ENCODE results near the gene BCR.
A peak's percentile ranks its signal among the peaks of the same experiment; 100 is the strongest.
"Not testable (repeated sequence)": the region's sequence is repeated elsewhere in the genome, so short reads cannot be mapped to it uniquely, and the experiment has no call there.

The BCR gene

DNA sequence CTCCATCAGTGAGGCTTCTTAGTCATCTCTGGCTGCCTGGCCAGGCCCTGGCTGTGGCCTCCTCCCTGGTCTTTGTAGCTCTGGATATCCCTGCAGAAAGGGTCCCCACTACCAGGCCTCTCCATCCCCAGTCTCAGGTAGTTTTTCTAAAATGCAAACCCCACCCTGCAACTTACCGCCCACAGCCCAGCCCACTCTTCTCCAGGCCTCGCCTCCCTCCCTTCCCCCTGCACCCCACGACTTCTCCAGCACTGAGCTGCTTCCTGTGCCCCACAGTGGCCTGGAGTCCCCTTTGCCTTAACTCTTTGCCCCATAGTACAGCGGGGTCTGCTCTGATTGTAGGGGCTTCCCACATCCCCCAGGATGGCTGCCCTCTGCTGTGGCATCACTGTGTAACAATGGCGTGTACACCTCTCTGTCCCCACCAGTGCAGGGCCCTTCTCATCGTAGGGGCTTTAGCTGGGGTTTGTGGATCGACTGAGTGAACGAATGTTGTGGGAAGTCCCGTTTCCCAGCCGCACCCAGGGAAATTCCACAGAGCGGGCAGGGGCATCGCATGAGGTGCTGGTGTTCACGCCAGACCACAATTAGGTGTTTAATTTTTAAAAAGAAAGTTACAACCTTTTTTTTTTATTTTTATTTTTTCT is 111.6 kb downstream of the BCR start:
- no peak for DNase-seq (ENCODE audit: low spot score)

DNA sequence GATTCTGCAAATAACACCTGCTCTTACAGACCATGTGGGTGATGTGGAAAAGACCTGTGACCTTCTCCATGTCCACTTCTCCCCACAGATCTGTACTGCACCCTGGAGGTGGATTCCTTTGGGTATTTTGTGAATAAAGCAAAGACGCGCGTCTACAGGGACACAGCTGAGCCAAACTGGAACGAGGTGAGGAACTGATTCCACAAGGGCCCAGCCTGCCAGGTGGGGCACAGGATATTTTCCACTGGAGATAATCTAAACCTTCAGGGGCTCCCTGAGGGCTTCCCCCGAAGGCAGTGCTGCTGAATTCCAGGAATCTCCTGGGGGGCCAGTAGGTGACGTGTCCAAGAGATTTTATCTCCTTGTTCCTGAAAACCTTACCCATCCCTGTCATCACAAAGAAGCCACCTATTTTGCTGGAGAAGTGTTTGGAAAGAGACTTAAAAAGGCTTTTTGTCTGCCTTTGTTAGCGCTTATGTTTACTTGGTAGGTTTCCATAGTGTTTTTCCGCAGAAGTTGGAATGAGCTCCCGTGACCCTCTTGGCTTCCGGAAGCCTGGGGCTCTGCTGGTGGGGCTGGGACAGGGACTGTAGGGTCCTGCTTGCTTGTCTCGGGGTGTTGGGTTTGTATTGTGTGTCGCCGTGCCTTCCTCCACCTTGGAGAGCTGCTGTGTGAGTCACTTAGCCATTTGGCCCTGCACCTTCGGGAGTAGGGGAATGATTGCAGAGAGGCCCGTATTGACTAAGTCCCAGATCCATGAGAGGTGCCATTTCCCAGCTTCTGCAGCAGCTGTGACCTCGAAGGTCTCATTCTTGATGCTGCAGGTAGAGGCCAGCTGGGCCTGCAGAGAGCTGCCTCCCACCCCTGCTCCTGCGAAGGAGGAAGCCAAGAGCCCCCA is 112.4 kb downstream of the BCR start:
- DNase-seq (ENCODE audit: low spot score), result no peak

DNA sequence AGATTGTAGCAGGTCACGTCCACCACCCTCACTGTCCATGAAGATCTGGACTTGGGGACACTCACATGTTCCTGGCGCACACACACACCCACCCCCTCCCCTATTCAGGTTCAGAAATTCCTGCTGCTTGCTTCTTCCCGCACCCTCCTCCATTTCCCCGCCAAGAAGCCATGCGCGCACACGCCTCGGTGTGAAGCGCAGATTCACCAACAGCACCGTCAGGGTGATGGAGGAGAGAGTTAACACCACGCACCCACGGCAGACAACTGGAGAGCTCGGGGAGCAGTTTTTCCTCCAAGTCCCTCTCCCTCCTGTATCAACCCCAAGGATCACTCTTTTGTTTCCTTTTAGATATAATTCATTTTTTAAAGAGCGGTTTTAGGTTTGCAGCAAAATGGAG is 113.4 kb downstream of the BCR start:
- no peak for DNase-seq (ENCODE audit: low spot score)

DNA sequence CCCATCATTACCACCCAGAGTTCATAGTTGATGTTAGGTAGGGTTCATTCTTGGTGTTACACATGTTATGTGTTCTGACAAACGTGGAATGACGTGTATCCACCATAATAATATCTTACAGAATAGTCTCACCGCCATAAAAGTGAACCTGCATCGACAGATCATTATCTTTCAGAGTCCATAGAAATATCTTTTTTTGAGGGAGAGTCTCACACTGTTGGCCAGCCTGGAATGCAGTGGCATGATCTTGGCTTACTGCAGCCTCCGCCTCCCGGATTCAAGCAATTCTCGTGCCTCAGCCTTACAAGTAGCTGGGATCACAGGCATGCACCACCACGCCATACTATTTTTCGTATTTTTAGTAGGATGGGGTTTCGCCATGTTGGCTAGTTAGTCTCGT is 113.9 kb downstream of the BCR start:
- DNase-seq (ENCODE audit: low spot score), result no peak

DNA sequence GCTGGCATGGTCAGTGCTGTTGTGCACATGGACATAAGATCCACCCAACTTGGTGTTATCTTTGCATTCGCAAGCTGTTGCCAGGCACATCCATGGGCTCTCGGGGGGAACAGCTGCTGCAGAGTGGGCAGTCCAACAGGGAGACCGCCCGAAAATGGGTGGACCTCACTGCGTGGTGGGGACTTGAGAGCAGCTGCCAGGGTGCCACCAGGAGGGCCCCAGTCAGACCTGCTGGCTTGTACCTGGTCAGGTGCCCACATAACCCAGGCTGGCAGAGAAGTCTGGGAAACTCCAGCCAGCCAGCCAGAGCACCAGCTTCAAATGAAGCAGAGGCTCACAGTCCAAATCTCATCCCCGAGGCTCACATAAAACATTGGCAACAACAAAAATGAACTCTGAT is 120.2 kb downstream of the BCR start:
- DNase-seq (ENCODE audit: low spot score), result no peak

DNA sequence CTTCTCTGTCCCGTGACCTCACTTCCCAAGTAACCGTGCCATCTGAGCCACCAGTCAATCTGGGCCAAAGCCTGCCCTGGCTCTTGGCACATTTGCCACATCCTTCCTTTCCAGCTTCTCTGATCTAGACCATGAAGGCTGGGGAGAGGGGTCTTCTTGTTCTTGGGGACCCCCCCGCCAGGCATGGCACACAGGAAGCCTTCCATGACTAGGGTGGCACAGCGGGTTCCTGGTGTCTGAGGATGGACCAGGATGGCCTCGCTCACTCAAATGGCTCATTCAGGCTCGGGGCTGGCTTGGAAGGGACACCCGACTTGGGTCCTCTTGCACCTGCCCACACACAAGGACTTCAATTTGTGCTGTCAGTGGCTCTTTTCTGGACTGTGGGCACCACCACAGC is 121.3 kb downstream of the BCR start:
- no peak for DNase-seq (ENCODE audit: low spot score)

DNA sequence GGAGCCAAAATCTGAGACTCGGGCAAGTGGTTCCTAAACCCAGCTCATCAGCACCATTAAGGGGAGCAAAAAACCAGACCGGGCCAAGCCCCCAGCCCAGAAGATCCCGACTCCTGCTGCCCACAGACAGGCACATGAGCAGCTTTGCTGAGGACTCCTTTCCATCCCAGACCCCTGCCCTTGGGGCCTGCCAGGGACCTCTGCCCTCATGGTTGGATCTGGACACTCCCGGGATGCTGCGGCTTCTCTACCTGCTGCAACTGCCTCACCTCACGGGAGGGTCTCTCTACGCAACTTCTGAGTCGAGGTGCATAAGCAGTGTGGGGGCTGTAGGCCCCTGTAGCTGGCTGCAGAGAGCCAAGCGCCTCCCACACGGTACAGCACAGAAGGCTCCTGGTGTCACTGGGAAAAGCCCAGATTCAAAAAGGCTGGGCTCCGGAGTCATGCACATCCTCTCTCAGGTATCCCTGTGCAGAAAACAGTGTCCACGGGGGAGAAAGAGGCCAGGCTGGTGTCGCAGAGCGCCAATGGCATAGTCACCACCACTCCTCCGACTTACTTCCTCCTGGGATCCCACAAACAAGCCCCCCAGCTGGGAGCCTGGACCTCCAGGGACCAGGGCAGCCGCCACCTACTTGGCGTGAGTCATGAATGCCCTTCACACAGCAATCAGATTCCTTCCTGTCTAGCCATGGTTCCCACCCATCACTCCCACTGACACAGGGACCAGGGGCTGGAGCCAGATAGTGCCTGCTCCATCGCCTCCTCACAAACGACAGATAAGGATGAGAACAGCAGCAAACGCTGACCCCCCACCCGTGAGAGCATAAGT is 122.1 kb downstream of the BCR start:
- no peak for DNase-seq (ENCODE audit: low spot score)

DNA sequence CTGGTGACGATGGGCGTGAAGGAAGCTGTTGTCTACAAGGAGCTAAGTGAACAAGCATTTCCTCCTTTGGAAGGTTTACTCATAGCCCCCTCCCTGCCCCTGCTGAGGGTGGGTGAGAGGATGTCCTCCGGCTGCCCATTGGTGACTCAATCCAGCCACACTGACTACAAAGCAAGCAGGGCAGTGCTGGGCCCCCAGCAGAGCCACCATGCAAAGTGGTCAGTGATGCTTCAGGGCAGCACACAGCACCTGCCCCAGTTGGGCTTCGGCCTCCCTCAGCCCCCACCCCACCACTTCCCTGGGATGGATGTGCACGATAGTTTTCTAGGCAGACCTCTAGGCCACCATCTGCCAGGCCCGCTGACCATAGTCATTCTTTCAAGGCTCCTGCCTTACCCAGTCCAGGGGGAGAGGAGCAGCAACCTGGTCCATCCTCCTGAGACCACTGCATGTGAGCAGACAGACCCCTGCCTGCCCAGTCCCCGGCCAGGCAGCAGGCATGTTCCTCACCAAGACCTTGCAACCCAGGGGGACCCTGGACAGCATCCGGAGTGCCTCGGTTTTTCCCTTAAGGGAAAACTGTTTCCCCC is 125.1 kb downstream of the BCR start:
- no peak for DNase-seq (ENCODE audit: low spot score)

DNA sequence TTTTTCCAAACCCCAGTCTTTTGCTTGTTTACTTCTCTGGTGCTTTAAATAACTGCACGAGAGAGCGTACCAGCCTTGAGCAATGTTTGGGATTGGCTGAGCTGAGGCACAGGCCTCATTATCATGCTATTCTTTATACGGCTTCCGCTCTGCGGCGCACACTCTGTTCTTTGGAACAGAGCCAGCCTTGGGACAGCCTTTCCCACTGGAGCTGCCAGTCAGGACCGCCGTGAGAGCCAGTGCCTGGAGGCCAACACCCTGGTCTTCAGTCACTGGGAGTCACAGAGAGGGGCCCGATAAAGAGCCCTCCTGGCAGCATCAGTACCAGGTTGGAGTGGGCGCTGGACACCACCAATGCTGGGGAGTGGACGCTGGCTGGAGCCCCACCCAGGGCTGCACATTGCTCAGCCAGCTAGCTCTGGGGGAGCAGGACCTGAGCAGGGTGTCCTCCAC is 125.6 kb downstream of the BCR start:
- no peak for DNase-seq (ENCODE audit: low spot score)

DNA sequence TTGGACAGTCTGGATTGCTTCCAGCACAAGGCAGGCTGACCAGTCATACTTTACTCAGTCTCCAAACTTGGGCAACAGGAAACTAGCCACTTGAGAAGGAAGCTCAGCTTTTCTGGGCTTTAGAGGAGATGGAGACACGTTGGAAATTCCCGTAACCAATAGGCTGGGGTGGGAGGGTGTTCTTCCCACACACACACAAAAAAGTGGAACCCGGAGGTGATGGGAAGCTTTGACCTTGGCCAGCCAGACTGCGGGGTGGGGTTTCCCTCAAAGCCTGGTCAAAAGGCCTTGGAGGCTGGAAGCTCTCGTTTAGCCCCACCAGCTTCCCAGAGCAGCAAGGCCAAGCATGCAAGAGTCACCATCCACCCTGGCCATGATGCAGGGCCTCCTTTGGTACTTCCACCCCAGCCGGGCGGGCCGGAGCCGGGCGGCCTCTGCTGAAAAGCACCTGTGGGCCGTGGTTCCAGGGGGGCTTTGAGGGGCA is 126.2 kb downstream of the BCR start:
- DNase-seq (ENCODE audit: low spot score), result no peak

DNA sequence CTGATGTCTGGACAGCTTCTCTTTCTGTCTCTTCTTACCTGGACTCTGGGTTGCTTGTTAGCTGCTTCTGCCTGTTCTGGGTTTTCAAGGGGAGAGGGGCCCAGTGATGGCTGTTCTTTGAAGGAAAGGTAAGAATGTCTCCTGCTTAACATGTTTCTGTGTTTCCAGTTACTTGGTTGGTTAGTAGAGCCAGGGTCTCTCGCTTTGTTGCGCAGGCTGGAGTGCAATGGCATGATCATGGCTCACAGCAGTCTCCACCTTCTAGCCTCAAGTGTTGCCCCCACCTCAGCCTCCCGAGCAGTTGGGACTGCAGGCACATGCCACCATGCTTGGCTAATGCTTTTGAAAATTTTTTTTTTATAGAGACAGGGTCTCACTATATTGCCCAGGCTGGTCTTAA is 126.6 kb downstream of the BCR start:
- DNase-seq (ENCODE audit: low spot score), result no peak

DNA sequence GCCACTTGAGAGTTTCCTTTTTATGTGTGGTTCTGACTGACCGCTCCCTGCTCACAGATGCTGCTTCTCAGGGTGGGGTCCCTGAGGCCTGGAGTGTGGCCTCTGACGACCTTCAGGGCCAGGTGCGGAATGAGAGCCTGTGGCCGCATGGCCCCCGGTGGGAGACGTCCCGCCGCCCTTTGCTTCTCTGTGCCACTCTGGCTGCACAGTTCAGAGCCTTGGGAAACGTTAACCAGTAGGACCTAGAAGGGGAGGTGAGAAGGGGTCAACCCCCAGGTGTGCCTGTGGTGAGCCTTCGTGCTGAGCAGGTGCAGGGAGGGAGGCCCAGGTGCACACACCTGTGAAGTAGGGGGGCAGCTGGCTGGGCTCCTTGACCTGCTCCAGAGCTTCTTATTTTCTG is 127.2 kb downstream of the BCR start:
- DNase-seq (ENCODE audit: low spot score), result not testable (repeated sequence)

DNA sequence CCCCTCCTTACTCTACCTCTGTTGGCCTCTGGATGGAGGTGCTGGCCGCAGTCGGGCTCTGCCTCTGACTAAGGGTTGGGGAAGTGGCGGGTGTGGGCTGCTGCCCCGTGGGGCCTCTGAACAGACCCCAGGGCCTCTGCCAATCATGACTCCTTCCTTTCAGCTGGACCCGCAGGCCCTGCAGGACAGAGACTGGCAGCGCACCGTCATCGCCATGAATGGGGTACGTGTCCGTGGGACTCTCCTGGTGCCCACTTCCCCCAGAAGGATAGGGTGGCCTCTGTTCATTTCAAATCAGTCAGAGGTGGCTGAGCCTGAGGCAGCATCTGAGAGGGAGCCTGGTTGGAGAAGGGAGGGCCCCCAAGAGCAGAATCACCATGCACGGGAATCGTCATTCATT is 129.0 kb downstream of the BCR start:
- DNase-seq (ENCODE audit: low spot score), result not testable (repeated sequence)

DNA sequence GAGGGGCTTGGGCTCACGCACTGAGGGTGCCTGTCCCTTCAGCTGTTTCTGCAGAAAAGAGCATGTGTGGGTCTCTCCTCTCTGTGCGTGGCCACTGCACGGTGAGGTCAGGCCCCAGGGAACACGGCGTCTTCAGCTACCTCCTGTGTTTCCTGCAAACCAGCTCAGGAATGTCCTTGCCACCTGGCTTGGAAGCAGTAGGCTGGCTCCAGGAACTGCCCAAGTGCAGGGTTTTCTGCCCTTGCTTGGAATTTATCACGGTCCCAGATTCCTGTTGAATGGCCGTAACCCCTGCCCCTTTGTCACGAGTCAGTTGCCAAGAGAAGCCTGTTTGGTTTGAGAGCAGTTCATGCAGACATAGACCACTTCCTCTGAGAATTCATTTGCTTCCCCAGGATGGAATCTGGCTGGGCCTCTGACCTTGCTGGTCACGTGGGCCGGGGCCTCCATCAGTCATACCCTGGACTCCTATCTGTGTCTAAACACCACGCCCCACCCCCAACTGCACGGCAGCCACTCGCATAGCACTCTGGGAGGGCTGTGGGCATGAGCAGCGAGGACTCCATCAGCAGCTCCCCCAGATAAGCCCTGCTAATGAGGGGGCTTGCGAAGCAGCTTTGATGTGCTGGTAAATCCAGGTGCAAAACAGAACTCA is 130.3 kb downstream of the BCR start:
- not testable (repeated sequence) for DNase-seq (ENCODE audit: low spot score)

DNA sequence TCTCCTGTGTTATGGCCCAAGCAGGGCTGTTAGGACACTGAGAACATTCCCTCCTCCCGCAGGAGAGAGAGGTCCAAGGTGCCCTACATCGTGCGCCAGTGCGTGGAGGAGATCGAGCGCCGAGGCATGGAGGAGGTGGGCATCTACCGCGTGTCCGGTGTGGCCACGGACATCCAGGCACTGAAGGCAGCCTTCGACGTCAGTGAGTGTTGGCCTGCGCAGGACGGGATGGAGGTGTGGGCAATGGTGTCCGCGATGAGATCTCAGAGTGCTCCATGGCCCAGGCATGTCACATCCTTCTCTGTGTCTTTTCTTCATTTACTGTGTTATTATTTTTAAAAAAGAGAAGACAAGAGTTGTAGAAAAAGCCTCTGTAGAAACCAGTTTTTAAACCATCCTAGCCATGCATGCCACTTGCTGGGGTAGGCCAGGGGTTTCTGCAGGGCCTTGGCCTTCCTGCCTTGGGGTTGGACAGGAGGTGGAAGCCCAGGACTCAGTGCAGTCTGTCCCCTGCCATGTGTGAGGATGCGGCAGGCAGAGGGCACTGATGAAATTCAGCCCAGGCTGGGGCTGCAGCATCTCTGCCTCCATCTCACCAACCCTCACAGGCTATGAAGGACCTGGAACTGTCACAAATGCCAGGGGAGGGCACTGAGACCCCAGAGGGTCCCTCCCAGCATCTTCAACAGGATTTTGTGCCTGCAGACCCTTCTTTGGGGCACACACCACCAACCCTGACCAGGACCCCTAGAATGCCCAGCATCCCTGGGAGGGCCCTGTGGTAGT is 131.5 kb downstream of the BCR start:
- DNase-seq (ENCODE audit: low spot score), result not testable (repeated sequence)

DNA sequence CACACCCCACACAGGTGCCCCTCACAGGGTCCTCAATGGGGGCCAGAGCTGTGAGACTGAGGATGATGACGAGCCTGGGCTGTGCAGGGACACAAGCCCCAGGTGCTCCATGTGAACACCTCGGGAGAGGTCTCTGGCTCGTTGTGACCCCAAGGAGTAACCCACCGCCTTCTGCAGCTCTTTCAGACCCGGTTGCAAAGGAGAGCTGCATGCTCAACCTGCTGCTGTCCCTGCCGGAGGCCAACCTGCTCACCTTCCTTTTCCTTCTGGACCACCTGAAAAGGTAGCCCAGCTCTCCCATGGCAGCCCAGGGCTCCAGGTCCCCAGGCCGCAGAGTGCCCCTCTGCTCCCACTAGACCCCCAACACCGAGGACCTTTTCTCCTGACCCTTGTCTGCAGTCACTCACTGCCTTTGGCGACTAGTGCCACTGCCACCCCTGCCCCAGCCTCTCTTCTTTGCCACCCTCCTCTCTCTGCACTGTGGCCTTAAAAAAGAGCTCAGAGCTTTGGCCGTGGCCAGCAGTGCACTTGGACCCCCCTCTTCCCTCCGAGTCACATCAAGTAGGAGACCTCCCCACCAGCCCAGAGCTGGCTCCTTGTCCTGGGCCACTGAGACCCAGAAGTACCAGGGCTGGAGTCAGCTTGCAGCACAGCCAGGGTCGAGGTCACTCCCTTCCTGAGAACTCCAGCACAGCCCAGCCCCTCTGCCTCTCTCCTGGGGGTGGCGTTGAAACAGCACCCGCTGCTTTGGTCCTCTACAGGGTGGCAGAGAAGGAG is 133.7 kb downstream of the BCR start:
- peak; percentile 4 for DNase-seq (ENCODE audit: low spot score)

DNA sequence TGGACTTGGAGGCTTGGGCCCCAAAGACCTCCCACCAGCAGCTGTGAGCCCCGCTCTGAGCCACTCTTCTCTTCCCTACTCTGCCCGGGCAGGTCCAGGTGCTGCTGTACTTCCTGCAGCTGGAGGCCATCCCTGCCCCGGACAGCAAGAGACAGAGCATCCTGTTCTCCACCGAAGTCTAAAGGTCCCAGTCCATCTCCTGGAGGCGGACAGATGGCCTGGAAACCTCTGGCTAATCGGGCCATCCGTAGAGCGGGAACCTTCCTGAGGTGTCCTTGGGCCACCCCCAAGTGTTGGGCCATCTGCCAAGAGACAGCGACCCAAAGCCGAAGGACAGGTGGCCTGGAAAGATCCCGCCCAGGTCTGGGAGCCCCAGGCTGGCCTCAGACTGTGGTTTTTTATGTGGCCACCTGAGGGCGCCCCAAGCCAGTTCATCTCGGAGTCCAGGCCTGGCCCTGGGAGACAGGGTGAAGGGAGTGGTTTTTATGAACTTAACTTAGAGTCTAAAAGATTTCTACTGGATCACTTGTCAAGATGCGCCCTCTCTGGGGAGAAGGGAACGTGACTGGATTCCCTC is 135.1 kb downstream of the BCR start:
- DNase-seq (ENCODE audit: low spot score), result peak; percentile 65

DNA sequence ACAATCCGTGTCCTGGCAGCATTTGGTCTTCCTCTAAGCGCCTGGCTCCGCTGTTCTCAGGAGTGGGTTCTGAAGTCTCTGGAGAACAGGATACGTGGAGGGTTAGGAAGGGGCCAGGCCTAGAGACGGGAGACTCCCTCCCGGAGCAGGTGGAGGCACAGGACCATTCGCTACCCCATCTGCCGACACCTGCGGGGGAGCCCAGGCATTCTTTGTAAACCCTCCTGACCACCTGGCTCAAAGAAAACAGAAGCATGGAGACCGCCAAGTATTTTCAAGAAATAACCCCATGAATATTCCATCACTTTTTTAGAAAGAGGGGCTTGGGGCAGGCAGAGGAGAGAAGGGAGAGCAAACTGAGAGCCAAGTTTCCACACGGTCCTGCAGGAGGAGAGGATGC is 136.3 kb downstream of the BCR start:
- not testable (repeated sequence) for DNase-seq (ENCODE audit: low spot score)

DNA sequence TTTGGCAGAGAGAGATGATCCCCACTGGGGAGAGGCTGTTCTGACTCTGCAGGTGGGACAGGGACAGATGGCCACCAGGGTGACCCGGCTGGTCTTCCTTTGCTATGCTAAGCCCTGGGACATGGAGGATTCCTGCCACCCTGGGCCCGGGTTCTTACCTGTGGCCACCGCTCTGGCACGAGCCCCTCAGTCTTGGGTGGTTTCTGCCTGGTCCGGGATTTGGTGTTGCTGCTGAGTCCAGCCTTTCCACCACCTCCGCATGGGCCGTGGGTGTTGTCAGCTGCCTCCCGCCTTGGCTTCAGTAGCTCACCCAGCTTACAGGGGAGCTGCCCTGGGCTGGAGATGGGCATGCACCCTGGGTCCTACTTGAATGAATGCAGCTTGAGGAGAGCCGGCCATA is 138.0 kb downstream of the BCR start:
- not testable (repeated sequence) for DNase-seq (ENCODE audit: low spot score)

Measured in NAMALWA (cell line).